GM23248 (cell line): ENCODE measurements around the gene SYT15.
"Not testable (repeated sequence)": the region's sequence is repeated elsewhere in the genome, so short reads cannot be mapped to it uniquely, and the experiment has no call there.

Experiments used
- EZH2 ChIP-seq: fragments of 200-600 bp; sonication (generic); IDR thresholded peaks from 2 replicates; pipeline ENCODE4 v1.6.1; 2018; ENCODE audit warnings: antibody characterized with exemption, mild to moderate bottlenecking; ENCODE audit not compliant: insufficient read depth, poor library complexity, severe bottlenecking
- EZH2phosphoT487 ChIP-seq: fragments of 200-600 bp; sonication (generic); IDR thresholded peaks from 2 replicates; pipeline ENCODE4 v1.6.1; 2018; ENCODE audit warnings: antibody characterized with exemption, moderate library complexity, mild to moderate bottlenecking, low read depth; ENCODE audit not compliant: insufficient read depth

GRCh38 chr10:46529742-46530141 is 49.2 kb upstream of the SYT15 start:
- not testable (repeated sequence) for TF ChIP-seq EZH2, EZH2phosphoT487
